HG03342 (cell line): ENCODE results near the gene FZD2.

Experiments used
- ATAC-seq: cut with Tn5 transposase; IDR thresholded peaks from one replicate; pipeline ENCODE4 v1.9.1; 2021; ENCODE audit warnings: mild to moderate bottlenecking, moderate library complexity; ENCODE audit not compliant: unreplicated experiment

Gene FZD2

DNA sequence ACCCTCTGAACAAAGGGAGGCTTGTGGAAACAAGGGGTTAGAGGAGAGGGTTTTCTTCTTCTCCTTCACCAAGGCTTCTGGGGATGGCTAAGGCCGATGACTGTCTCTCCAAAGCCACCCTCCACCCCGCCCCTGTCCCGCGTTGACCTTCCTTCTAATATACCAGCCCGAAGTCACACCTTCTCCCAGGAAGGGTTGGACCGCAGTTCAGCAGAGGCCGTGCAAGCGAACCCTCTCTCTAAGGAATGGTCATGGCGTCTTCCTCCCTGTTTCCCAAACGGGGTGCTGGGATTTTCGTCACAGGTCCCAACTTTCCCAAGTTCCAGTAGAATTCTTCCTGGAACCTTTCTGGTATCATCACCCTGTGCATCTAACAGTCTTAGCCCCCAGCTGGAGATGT is 49.4 kb downstream of the FZD2 start:
- ATAC-seq: no peak

DNA sequence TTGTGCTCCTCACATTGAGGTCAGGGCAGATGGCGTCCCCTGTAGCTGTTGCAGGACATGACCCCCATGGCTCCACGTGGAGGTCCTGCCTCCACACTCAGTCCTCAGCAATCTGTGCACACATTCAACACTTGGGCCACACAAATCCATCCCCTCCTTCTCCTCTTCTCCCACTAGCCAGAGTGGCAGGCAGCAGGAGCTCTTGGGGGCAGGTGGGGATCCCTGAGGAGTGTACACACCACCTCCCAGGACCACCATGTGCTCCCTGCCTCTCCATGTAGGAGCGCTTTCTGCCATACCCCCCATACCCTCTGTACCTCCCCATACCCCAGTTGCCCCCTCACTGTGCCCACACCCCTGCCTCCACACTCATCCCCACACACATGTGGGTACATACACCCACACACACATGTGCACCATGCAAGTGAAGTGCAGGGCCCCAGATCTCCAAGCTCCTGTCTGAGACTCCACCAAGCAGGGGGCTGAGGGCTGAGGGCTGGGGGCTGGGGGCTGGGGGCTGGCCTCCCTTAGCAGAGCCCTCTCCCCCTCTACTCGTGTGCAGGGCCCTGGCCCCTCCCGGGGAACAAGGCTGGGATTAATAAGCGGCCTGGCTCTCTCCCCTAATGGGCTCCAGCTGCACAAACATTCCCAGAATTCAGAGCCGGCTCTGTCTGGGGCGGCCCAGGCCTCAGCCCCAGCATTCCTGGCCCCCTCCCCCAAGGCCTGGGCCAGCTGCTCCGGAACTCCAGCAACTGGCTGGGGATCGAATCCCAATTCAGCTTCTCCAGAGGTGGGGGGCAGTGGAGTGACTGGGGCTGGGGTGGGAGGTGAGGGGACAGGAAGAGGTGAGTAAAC is 50.8 kb downstream of the FZD2 start:
- no peak for ATAC-seq

DNA sequence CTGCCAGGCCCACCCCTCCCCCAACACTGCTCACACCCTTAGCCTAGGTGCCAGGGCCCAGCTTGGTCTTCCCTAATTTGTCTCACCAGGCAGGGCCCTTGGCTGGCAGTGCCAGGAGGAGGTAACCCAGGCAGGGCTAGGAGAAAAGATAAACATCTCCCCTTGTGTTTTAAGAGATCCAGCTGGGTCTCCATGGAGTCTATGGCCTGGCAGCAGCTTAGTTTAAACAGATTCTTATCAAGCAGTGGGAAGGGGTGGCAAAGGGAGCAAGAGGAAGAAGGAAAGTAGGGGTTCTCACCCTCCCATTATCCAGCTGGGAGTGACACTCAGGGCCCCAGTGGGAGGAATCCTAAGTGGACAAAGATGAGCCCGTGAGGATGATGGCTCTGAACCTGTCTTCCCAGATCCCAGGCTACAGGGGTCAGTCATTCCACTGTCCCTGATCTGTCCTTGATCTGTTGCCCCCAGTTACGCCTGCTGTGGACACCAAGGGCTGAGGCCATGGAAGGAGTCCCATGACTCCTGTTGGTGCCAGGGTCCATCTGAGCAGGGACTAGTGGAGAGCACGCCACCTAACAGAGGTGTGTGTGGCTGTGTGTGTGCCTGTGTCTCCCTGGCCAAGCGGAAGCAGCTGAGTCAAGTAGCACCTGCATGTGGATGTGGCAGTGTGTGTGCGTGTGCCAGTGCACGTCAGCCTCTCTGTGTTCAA is 51.6 kb downstream of the FZD2 start:
- no peak for ATAC-seq

DNA sequence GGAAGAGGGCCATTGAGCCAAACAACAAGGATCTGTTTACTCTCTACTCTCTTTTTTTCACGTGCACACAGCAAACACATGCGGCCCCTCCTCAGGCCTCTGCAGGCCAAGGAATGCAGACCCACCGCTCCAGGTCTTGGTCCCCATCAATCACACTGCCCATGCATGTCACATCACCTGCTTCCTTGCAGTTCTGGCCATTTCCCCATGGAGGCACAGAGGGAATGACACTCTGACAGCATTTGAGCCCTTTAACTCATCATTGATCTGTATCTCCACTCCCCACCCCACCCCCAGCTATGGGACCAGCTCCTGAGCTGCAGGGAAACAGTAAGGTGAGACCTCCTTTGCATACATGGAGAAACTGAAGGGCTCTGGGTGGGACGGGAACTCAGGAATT is 53.0 kb downstream of the FZD2 start:
- no peak for ATAC-seq
